Measurements from ENCODE around the gene HSDL2. TPM values are rescaled to one million over a fixed set of nuclear protein-coding genes. Genes with fewer than 3 reads are reported as not detected.

Gene HSDL2
- total RNA-seq, 1 experiment from 2014 or later: 32.2 TPM

GRCh38 chr9:112520656-112521055, 140.7 kb downstream of the HSDL2 start:
- H3K4me3 ChIP-seq (ENCODE audit: low read depth in 2 of 2, low read length in 2 of 2): no peak overlapping the region
- H3K27ac ChIP-seq (ENCODE audit: low read length): no peak overlapping the region
- no peaks in the 10 kb centered on the region for H3K36me3 ChIP-seq (ENCODE audit: control insufficient read depth, insufficient read depth, low read length)
- TF ChIP-seq TCF7L2 (IDR thresholded peaks at IDR 0.05; ENCODE audit: low read depth, low read length): no peak
- no peak for TF ChIP-seq CTCF (IDR thresholded peaks at IDR 0.05)
- TF ChIP-seq POLR2AphosphoS5 (IDR thresholded peaks at IDR 0.05; ENCODE audit: low read depth, low read length): no peak
- TF ChIP-seq, protein P1, sequence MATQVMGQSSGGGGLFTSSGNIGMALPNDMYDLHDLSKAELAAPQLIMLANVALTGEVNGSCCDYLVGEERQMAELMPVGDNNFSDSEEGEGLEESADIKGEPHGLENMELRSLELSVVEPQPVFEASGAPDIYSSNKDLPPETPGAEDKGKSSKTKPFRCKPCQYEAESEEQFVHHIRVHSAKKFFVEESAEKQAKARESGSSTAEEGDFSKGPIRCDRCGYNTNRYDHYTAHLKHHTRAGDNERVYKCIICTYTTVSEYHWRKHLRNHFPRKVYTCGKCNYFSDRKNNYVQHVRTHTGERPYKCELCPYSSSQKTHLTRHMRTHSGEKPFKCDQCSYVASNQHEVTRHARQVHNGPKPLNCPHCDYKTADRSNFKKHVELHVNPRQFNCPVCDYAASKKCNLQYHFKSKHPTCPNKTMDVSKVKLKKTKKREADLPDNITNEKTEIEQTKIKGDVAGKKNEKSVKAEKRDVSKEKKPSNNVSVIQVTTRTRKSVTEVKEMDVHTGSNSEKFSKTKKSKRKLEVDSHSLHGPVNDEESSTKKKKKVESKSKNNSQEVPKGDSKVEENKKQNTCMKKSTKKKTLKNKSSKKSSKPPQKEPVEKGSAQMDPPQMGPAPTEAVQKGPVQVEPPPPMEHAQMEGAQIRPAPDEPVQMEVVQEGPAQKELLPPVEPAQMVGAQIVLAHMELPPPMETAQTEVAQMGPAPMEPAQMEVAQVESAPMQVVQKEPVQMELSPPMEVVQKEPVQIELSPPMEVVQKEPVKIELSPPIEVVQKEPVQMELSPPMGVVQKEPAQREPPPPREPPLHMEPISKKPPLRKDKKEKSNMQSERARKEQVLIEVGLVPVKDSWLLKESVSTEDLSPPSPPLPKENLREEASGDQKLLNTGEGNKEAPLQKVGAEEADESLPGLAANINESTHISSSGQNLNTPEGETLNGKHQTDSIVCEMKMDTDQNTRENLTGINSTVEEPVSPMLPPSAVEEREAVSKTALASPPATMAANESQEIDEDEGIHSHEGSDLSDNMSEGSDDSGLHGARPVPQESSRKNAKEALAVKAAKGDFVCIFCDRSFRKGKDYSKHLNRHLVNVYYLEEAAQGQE (IDR thresholded peaks at IDR 0.05; ENCODE audit: insufficient read depth in 1 of 2, low read depth in 2 of 2, low read length in 1 of 2): no peak
- no peak for TF ChIP-seq SIN3A (IDR thresholded peaks at IDR 0.05; ENCODE audit: borderline replicate concordance, insufficient read depth, low read depth, low read length)
- DNase-seq (ENCODE audit: low read depth, low spot score) (no peak), ATAC-seq (no peak)
- intact Hi-C loops (cut with micrococcal nuclease; ENCODE audit: unreplicated experiment) (no loop called here), in situ Hi-C loops (cut with HindIII; ENCODE audit: low pct_unique_long_range_greater_than_20kb, low sequenced_read_pairs) (no loop called here)
- ChIA-PET POLR2A (no interaction called here), CTCF (no interaction called here)
- no peaks in the 10 kb centered on the region for H3K27me3 ChIP-seq (ENCODE audit: control insufficient read depth, insufficient read depth, low read length)
- H3K4me1 ChIP-seq (ENCODE audit: control insufficient read depth, insufficient read depth, low read length): no peaks in the 10 kb centered on the region
- no peaks in the 10 kb centered on the region for H3K9me3 ChIP-seq (ENCODE audit: control insufficient read depth, insufficient read depth, low read depth, low read length)
- BruUV-seq (replicated peaks): no TSS peak

Other genes with a start within 250 kb of the HSDL2 start
- gene SUSD1, start 204.8 kb upstream of the HSDL2 start, total RNA-seq (2021; ENCODE audit: unreplicated experiment): 15.3 TPM
- 82.5 TPM for gene PTBP3, start 46.5 kb upstream of the HSDL2 start, total RNA-seq (2021; ENCODE audit: unreplicated experiment)
- 10.4 TPM for gene KIAA1958, start 106.7 kb downstream of the HSDL2 start, total RNA-seq (2021; ENCODE audit: unreplicated experiment)